VCaP (cell line): ENCODE measurements around the gene OLFML2B.
"Not testable (repeated sequence)": the region's sequence is repeated elsewhere in the genome, so short reads cannot be mapped to it uniquely, and the experiment has no call there.

Source experiments
- H3K27ac ChIP-seq: fragments of 450-650 bp; 2 replicates; pipeline ENCODE4 v1.5.1; 2017
- CTCF ChIP-seq: fragments of 450-650 bp; conservative IDR thresholded peaks from 2 replicates; pipeline ENCODE4 v1.5.1; 2017; ENCODE audit warnings: mild to moderate bottlenecking, moderate library complexity

Gene OLFML2B

GRCh38 chr1:162065016-162065415, 41.3 kb upstream of the OLFML2B start:
- no peak for TF ChIP-seq CTCF
- no peak overlapping the region for H3K27ac ChIP-seq

GRCh38 chr1:162062542-162063015, 38.9 kb upstream of the OLFML2B start:
- no peak for TF ChIP-seq CTCF
- no peak overlapping the region for H3K27ac ChIP-seq

GRCh38 chr1:162060314-162060713, 36.6 kb upstream of the OLFML2B start:
- no peak for TF ChIP-seq CTCF
- H3K27ac ChIP-seq, result no peak overlapping the region

GRCh38 chr1:162059721-162060120, 36.1 kb upstream of the OLFML2B start:
- no peak overlapping the region for H3K27ac ChIP-seq
- TF ChIP-seq CTCF, result no peak

- no peak overlapping the region for H3K27ac ChIP-seq
- TF ChIP-seq CTCF, result no peak
These were observed 32.9 kb upstream of the OLFML2B start for GRCh38 chr1:162056579-162056978.

GRCh38 chr1:162056043-162056442, 32.4 kb upstream of the OLFML2B start:
- peak; percentile 95 for TF ChIP-seq CTCF
- H3K27ac ChIP-seq, result no peak overlapping the region

GRCh38 chr1:162055062-162055461, 31.4 kb upstream of the OLFML2B start:
- H3K27ac ChIP-seq, result no peak overlapping the region
- no peak for TF ChIP-seq CTCF

- not testable (repeated sequence) for H3K27ac ChIP-seq
These were observed 30.3 kb upstream of the OLFML2B start for GRCh38 chr1:162053949-162054348.
